ENCODE data around the gene SRBD1. TPM values are rescaled to one million over a fixed set of nuclear protein-coding genes. Genes with fewer than 3 reads are reported as not detected.
"Not testable (repeated sequence)": the region's sequence is repeated elsewhere in the genome, so short reads cannot be mapped to it uniquely, and the experiment has no call there.

Gene SRBD1
- total RNA-seq, 1 experiment from 2014 or later = 16.5 TPM

DNA sequence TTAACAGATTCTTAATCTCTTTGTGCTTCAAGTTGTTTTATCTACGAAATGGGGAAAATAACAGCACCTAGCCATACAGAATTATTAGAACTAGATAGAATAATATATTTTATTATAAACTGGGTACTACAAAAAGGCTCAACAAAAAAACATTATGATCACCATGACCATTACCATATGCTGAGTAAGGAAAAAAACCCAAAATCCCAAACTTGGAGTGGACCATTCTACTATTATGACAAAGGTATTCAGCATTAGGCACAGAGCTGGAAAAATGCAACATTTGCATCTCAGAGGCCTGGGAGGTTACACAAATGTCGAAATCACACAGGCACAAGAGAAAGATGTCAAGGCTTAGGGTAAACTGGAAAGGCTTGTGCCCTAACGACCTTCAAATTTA, 162.8 kb downstream of the SRBD1 start:
- DNase-seq (ENCODE audit: low spot score) = no peak
- in situ Hi-C loops (cut with HindIII; ENCODE audit: low sequenced_read_pairs) = no loop called here

DNA sequence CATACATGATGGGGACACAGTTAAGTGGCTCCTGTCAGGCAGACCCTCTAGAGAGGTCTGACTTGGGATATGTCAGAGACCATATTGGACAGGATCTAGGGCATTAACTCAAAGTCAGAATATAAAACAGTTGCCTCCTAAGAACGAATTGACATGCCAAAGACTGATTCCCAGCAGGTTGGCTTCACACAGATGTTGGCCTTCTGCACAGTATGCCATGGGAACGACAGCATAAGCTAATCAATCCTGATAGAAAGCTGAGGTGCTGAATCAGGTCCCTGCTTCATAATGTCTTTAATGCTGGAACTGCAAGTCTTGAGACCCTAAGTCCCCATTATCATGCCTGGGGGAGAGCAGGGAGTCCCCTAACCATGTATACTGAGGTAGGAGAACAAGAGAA, 165.1 kb downstream of the SRBD1 start:
- no peak for DNase-seq (ENCODE audit: low spot score)
- in situ Hi-C loops (cut with HindIII; ENCODE audit: low sequenced_read_pairs) = no loop called here

DNA sequence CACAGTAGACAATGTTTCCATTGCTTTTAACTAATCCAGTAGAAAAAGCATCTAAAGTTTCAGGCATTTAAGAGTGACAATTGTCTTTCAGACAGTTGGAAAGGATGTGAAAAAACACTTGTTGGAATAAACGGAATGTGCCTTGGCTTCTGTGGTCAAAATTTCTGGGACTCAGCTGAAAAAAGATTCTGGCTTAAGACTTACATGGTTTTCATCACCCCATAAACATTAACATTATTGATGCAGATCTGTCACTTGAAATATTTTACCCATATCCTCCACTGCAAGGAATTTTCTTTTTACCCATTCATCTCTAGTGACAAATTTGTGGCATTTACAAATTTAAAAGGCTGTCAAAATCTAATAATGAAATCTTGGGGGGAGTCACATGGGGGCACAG, 166.0 kb downstream of the SRBD1 start:
- in situ Hi-C loops (cut with HindIII; ENCODE audit: low sequenced_read_pairs) = no loop called here
- DNase-seq (ENCODE audit: low spot score) = no peak

DNA sequence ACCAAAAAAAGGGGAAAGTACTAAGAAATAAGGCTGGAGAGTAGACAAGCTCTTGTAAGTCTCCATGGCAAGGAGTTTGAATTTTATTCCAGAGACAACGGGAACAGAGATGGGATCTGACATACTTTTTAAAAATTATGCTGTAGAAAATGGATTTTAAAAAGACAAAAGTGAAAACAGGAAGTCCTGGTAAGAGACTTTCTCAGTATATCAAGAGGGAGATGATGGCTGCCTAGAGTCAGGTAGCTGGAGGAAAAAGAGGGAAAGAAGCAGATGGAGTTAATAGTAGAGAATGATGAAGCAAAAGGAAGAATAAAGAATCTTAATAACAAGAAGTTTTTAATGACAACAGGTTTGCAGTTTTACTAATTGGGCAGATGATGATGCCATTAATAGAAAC, 168.1 kb downstream of the SRBD1 start:
- no peak for DNase-seq (ENCODE audit: low spot score)
- in situ Hi-C loops (cut with HindIII; ENCODE audit: low sequenced_read_pairs) = no loop called here

DNA sequence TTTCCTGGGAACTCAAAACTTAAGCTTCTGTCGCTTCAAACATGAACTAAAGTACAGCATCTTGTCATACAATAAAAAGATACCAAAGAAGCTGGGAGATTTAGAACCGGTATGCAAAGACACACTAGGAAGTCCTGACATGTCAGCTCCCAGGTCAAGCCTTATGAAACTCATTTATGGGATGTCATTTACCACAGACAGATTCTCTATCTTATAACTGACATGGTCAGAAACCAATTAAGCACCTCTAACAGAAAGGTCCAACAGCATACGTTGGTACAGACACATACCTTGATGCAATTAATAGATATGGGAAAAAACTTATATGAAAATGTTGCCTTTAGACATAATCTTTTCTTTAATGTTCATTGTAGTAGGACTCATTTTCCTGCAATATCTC, 169.0 kb downstream of the SRBD1 start:
- no peak for DNase-seq (ENCODE audit: low spot score)
- in situ Hi-C loops (cut with HindIII; ENCODE audit: low sequenced_read_pairs) = no loop called here

DNA sequence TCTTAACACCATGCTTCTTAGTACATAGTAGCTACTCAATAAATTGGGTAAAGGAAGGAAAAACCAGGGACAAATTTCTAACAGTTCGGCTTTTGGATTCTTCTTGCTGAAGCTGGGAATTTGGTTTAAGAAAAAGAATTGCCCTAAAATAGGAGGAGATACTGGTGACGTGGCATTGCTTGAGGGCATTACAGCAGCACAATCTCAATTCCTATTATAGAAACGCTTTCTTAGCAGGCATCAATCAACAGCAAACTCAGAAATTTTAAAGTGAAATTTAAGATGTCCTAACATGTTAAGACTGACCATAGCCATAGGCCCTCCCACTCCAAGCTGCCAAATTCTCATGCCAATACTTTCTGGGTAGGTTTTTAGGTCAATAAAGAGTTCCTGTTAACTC, 169.5 kb downstream of the SRBD1 start:
- in situ Hi-C loops (cut with HindIII; ENCODE audit: low sequenced_read_pairs) = no loop called here
- DNase-seq (ENCODE audit: low spot score) = no peak

DNA sequence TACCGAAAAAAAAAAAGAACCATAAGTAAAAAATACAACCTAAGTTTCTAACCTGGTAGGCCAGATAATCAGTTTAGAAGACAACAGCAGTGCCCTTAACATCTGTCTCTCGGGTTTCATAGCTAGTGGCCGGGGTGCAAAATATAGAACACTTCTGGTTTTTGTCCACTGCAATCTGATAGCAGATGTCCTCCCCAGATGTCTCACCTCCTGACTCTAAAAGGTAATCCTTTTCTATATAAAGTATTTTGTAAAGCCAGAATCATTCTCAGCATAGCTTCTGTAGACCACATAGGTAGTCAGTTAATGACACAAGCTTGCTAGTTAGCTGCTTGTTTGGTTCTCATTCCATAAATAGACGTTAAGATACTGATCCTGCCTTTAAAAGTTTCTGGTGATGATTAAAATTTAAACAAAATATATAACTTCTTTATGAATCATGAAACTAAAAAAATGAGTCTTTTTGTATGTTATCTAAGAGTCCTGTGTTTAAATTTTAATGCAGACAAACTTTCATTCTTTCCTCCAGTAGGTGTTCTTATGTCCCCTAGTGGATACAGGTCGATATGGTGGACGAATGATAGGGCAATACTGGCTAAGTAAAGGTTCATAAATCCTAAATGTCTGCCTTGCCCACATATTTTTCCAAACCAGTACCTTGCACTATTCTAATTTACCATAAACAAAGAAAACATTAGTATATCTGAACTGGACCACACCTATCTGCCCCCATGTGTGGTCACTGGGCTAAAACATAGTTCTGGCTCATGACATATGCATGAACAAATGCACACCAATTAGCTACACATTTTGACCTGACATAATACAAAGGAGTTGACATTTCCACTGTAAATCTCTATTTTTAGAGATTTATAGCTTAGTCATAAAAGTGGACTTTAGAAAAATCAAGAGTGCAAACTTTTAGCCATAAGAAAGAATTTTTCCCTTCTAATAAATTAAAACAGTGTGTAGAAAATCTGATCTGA, 171.0 kb downstream of the SRBD1 start:
- no peak for DNase-seq (ENCODE audit: low spot score)
- in situ Hi-C loops (cut with HindIII; ENCODE audit: low sequenced_read_pairs) = no loop called here

DNA sequence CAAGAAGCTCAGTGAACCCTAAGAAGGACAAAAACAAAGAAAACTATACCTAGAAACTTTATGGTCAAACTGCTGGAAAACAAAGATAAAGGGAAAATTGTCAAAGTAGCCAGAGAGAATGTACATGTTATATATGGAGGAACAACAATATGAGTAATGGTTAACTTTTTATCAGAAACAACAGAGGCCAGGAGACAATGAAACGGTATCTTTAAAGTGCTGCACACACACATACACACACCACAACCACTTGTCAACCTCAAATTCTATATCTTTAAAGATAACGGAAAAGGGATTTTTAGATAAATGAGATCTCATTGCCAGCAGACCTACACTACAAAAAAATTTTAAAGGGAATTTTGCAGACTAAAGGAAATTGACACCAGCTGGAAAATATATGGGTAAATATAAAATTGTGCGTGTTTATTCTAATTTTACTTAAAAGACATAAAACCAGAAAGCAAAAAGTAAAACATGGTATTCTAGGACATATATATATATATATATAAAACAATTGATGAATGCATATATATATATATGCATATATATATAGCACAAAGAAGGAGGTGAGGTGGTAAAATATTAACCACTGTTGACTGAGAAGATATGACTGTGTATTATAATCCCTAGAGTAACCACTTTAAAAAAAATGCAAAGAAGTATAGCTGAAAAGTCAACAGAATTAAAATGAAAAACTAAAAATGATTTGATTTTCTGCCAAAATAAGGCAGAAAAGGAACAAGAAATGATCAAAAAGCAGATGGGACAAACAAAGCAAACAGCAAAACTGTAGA, 172.0 kb downstream of the SRBD1 start:
- in situ Hi-C loops (cut with HindIII; ENCODE audit: low sequenced_read_pairs) = no loop called here
- DNase-seq (ENCODE audit: low spot score) = no peak

DNA sequence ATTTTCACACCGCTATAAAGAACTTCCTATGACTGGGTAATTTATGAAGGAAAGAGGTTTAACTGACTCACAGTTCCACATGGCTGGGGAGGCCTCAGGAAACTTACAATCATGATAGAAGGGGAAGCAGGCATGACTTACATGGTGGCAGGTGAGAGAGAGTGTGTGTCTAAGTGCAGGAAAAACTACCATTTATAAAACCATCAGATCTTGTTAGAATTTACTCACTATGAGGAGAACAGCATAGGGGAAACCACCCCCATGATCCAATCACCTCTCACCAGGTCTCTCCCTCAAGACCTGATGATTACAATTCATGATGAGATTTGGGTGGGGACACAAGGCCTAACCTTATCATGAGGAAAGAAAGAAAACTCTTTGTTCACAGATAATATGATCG, 174.6 kb downstream of the SRBD1 start:
- no peak for DNase-seq (ENCODE audit: low spot score)
- in situ Hi-C loops (cut with HindIII; ENCODE audit: low sequenced_read_pairs) = no loop called here

DNA sequence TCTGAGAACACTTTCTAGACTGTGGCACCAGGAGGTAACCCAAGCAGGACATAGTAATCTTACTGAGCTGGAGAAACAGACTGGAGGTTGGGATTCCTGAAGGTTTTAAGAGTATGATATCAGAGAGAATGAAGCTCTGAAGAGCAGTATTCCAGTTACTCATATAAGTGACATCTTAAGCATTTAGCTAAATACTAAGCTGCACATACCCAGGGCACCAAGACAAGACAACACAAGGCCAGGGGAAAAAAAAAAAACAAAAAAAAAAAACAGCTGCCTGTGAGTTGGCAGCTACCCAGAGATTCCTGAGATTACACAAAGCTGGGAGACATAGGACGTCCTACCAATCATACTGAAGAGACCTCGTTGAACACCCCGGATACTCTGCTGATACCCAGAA, 175.8 kb downstream of the SRBD1 start:
- in situ Hi-C loops (cut with HindIII; ENCODE audit: low sequenced_read_pairs) = no loop called here
- DNase-seq (ENCODE audit: low spot score) = no peak

DNA sequence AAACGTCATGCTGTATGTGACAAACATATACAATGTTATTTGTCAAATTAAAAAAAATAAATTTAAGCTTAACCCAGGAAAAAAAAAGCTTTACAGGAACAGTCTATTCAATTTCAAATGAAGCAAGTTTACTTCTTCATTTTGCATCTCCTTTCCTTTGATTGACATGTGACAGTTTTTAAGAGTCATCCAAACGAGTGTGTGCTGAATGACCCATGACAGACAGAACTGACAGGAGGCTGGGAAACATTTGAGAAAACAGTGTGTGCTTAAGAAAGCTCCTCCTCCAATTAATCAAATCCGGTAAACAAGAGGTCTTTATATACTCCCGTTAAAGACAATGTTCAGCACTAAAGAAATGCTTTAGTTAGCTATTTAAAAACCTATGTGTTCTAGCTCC, 177.7 kb downstream of the SRBD1 start:
- in situ Hi-C loops (cut with HindIII; ENCODE audit: low sequenced_read_pairs) = no loop called here
- no peak for DNase-seq (ENCODE audit: low spot score)

DNA sequence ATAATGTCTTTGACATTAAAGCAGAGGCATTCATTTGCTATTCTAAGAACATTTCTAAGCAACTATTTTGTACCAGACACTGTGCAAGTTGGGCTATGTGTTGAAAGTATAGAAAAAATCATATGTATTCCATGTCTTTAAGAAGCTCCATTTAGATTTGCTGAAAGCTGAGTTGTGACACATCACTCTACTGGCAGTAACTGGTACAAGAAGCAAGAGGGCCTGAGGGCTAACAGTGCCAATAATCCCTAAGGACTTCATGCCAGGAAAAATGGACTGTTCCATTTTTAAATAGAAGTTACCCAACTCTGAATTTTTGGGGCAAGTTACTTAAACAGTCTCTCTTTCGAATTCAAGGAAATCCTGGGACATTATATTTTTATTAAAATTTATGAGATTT, 178.7 kb downstream of the SRBD1 start:
- in situ Hi-C loops (cut with HindIII; ENCODE audit: low sequenced_read_pairs) = no loop called here
- DNase-seq (ENCODE audit: low spot score) = no peak

DNA sequence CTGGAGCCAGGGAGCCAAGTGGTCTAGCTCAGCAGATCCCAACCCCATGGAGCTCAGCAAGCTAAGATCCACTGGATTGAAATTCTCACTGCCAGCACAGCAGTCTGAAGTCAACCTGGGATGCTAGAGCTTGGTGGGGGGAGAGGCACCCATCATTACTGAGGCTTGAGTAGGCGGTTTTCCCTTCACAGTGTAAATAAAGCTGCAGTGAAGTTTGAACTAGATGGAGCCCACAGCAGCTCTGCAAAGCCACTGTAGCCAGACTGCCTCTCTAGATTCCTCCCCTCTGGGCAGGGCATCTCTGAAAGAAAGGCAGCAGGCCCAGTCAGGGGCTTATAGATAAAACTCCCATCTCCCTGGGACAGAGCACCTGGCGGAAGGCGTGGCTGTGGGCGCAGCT, 185.0 kb downstream of the SRBD1 start:
- in situ Hi-C loops (cut with HindIII; ENCODE audit: low sequenced_read_pairs); DNase-seq (ENCODE audit: low spot score): not testable (repeated sequence)

DNA sequence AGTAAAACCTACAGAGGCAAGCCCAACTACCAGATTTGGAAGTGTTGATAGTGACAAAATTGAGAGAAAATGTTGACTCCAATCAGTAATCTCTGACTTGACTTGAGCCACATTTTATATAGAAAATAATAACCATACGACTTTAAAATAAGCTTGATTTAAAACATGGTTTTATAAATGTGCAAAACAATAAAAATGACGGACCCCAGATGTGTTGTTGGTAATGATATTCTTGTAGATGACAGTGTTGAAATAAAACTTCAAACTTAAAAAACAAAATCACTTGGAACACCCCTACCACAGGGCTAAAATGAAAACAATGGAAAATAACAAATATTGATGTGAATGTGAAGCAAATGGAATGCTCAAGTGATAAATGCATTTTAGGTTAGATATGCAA, 188.1 kb downstream of the SRBD1 start:
- in situ Hi-C loops (cut with HindIII; ENCODE audit: low sequenced_read_pairs) = loop anchor here (5.0 kb wide), 1 partner anchor 36 kb away; no protein-coding TSS in a partner anchor
- no peak for DNase-seq (ENCODE audit: low spot score)

DNA sequence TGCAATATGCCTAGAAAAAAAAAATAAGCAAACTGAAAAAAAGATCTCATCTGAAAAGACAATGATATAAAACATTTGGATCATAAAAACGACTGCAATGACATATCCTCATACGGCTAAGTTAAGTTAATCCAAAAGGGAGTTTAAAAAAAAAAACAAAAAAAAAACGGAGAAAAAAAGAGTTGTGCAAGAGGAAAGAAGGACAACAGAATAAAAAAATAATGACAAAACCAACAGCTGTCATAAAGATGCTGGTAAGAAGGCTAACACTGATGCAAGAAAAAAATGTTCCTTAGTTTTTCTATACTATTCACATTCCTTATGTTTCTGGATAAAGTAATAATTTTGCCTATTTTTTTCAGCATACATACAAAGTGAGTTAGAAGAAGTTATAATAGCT, 192.5 kb downstream of the SRBD1 start:
- in situ Hi-C loops (cut with HindIII; ENCODE audit: low sequenced_read_pairs) = no loop called here
- DNase-seq (ENCODE audit: low spot score) = no peak

DNA sequence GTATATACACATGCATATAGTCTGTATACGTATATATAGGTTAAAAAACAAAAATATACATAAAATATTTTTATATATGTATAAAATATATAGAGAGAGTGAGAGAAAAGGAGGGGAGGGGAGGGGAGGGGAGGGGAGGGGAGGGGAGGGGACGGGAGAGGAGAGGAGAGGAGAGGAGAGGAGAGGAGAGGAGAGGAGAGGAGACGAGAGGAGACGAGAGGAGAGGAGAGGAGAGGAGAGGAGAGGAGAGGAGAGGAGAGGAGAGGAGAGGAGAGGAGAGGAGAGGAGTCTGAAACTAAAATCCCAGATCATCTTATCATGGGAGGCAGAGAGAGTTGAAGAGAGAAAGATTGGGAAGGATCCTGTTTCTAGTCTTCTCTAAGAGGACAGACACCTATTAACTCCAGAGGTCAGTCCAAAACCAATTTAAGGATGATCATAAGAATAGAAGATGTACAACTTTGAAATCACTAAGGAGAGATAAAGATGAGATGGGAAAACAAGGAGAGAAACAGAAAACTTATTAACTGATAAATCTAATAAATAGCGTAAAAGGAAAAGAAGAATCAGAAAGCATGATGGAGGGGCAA, 195.4 kb downstream of the SRBD1 start:
- in situ Hi-C loops (cut with HindIII; ENCODE audit: low sequenced_read_pairs) = no loop called here
- no peak for DNase-seq (ENCODE audit: low spot score)

DNA sequence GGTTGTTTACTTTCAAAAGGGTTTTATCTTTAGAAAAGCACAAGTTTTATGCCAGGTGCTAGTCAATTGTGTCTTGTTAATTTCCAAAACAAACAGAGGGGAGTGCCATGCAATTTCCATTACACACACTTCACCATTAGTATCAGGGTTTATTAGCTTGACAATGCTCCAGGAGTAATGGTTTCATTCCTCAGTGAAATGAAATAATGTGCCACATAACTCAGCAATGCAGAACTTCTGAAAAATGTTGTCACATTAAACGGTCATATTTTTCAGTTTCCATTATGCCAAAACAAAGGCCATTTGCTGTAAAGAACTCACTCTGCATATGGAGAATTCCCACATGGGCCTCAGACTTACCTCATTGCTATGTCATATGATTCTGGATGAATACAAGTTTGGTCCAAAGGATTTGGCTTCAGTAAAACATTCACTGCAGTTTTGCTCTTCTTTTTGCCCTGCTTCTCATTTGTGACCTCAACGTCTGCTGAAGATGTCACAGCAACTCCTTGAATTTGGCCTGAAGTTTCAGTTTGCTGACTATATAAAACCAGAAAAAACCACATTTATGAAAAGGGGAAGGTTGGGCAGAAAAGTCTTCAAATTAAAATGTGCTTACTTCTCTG, 198.2 kb downstream of the SRBD1 start:
- in situ Hi-C loops (cut with HindIII; ENCODE audit: low sequenced_read_pairs) = no loop called here
- DNase-seq (ENCODE audit: low spot score) = no peak

DNA sequence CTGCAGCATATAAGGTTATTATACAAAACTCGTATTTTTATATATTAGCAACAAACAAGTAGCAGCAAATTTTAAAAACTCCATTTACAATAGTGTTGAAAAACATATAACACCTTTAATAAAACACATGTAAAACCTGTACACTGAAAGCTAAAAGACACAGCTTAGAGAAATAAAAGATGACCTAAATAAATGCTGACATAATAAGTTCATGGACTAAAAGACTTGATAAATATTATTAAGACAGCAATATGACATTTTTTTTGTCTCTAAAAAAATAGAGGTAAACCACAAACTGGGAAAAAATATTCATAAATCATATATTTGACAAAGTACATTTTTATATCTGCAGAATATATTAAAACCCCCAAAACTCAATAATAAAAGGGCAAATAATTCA, 201.4 kb downstream of the SRBD1 start:
- no peak for DNase-seq (ENCODE audit: low spot score)
- in situ Hi-C loops (cut with HindIII; ENCODE audit: low sequenced_read_pairs) = no loop called here

DNA sequence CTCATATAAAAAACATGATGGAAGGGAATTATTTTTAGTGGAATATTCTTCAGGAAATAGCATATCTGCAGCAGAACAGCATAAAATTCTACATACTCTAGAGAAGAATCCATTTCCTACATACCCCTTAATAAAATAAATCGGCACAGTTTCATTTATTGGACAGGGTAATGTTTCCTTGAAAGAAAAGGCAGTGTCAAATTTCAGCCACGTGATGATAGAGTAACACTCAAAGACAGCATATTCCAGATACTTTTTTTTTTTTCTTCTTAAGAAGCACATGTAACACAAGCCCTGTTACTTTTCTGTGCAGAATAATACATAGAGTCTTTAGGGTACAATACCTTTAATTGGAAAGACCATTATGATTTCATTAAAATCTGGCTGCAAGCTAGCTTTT, 204.4 kb downstream of the SRBD1 start:
- DNase-seq (ENCODE audit: low spot score) = no peak
- in situ Hi-C loops (cut with HindIII; ENCODE audit: low sequenced_read_pairs) = no loop called here

Measured in G401 (cell line).